IPS-NIHi7 (cell line): ENCODE results near the gene BLTP3A.
"Not testable (repeated sequence)": the region's sequence is repeated elsewhere in the genome, so short reads cannot be mapped to it uniquely, and the experiment has no call there.

Experiments
- DNase-seq: peaks from one replicate; pipeline ENCODE4 v3.0.0; 2012; ENCODE audit warnings: mixed read lengths; ENCODE audit errors: extremely low spot score

BLTP3A gene

GRCh38 chr6:34792605-34793500, 970 bp downstream of the BLTP3A start:
- peak; percentile 51 for DNase-seq

GRCh38 chr6:34793877-34794276, 2.0 kb downstream of the BLTP3A start:
- DNase-seq = no peak

- DNase-seq = no peak
Measured at GRCh38 chr6:34795836-34796425, 4.0 kb downstream of the BLTP3A start.

GRCh38 chr6:34798057-34798456, 6.2 kb downstream of the BLTP3A start:
- DNase-seq = no peak

DNA sequence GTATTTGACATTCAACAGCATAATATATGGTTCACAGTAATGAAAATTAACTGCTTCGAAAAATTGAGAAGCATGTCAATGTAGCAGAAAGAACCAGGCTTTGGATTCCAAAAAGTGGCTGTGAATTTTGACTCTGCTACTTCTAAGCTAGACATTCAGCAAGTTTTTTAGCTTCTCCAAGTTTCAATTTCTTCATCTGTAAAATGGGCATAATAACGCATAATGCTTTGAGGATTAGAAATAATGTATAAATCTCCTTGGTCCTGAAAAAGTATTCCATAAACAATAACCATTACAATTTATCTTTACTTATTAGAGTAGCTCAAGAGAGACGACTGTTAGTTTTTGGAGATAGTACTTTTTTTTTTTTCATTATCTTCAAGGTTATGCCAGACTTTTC, 7.7 kb downstream of the BLTP3A start:
- DNase-seq = no peak

- DNase-seq = no peak
Measured at GRCh38 chr6:34804543-34804942, 12.7 kb downstream of the BLTP3A start.

- not testable (repeated sequence) for DNase-seq
Measured at GRCh38 chr6:34805074-34805473, 13.2 kb downstream of the BLTP3A start.

DNA sequence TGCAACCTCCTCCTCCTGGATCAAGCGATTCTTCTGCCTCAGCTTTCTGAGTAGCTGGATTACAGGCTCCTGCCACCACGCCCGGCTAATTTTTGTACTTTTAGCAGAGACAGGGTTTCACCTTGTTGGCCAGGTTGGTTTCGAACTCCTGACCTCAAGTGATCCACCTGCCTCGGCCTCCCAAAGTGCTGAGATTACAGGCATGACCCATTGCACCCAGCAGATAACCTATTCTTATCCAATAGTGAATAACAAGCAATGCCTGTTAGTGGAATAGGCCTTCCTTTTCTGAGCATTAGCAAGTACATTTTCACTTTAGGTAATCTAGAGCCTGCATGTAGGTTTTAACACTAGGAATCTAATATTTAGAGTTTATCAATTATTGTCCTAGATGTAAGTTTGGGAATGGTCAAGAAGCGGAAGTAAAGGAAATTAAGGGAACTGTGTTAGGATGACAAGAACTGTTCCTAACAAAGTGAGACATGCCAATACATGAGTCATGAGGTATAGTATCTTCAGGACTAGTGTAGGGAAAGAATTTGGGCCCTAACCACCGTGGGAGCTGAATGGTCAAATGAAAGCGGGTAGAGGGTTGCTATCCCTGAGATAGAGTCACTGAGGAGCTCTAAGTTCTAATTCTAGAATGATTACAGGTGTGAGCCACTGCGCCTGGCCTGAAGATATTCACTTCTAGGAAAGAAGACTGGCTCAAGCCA, 15.0 kb downstream of the BLTP3A start:
- DNase-seq = no peak

DNA sequence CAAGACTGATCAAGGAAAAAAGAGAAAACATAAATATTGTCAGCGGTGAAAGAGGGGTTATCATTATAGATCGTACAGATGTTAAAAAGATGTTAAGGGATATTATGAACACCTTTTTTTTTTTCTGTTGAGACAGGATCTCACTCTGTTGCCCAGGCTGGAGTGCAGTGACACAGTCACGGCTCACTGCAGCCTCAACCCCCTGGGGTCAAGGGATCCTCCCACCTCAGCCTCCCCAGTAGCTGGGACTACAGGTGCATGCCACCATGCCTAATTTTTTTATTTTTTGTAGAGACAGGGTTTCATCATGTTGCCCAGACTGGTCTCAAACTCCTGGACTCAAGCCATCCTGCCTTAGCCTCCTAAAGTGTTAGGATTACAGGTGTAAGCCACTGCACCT, 16.6 kb downstream of the BLTP3A start:
- not testable (repeated sequence) for DNase-seq

GRCh38 chr6:34809419-34809818, 17.5 kb downstream of the BLTP3A start:
- DNase-seq = not testable (repeated sequence)

DNA sequence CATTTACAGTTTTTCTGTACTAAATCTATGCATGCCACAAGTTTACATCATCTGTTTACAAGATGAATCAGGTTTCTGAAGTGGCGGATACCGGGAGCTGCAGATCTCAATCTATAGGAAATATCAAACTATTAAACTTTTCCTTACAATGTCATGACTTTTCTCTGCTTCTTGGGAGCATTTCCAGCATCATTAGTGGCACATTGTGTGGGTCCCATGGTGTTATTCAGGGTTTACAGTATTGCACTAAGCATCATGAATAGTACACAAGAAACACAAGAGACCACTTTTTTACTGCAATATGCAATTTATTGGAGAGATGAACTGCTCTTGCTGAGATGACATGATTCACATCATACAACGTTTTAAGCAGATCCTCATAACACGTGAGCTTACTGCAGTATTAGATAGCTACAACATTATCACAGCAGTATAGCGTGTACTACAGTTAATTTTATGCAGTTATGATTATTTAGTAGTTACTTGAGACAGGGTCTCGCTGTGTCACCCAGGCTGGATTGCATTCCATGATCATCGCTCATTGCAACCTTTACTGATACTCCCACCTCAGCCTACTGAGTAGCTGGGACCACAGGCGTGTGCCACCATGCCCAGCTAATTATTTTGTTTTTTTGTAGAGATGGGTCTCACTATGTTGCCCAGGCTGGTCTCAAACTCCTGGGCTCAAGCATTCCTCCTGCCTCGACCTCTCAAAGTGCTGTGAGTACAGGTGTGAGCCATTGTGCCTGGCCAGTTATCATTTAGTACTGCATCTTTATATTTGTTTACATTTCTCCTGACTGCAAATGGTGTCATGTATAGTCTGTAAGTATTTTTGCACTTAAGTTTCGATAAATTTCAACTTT, 18.4 kb downstream of the BLTP3A start:
- DNase-seq = no peak

GRCh38 chr6:34810936-34811632, 19.2 kb downstream of the BLTP3A start:
- no peak for DNase-seq

GRCh38 chr6:34813028-34813713, 21.3 kb downstream of the BLTP3A start:
- DNase-seq = no peak

- no peak for DNase-seq
Measured at GRCh38 chr6:34816635-34817301, 24.9 kb downstream of the BLTP3A start.

DNA sequence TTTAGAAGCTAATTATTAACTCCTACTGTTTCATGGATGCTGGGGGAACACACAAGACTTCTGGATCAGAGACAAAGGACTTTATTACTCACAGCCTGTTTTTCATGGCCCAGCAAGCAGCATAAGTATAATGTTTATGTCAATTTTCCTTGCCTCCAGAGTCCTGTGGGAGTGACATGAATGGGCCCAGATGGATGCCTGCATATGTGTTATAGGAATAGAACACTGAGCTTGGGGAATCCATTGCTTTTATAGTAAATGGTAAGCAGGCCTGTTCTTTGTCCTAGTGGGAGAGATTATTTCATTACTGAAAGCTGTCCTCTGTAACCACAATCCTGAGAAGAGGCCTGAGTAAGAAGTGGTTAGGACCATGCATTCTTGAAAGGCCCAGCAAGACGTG, 25.6 kb downstream of the BLTP3A start:
- DNase-seq = no peak

GRCh38 chr6:34818872-34819570, 27.1 kb downstream of the BLTP3A start:
- DNase-seq = not testable (repeated sequence)

GRCh38 chr6:34819571-34820480, 27.9 kb downstream of the BLTP3A start:
- DNase-seq = no peak

GRCh38 chr6:34829137-34829536, 37.3 kb downstream of the BLTP3A start:
- no peak for DNase-seq
